Measurements from ENCODE around the gene NEDD4L. TPM values are rescaled to one million over a fixed set of nuclear protein-coding genes. Genes with fewer than 3 reads are reported as not detected.
A peak's percentile ranks its signal among the peaks of the same experiment; 100 is the strongest.

The NEDD4L gene
- total RNA-seq, 8 experiments from 2014 or later, result 51.2 to 394 (median 65.0) TPM

GRCh38 chr18:58305792-58306191 lies 261.8 kb downstream of the NEDD4L start:
- Histone ChIP-seq H3K27ac (no peak overlapping the region), H3K4me1 (replicated peaks in 1 of 2) (no peaks in the 10 kb centered on the region), H3K4me3 (no peak overlapping the region)
- in situ Hi-C loops (cut with MboI; ENCODE audit: low pct_unique_long_range_greater_than_20kb in 2 of 9, low sequenced_read_pairs in 9 of 9, unreplicated experiment in 9 of 9), result no loop called here
- no peak for ATAC-seq (replicated peaks in 6 of 8)
- WGBS, 10 experiments, result 50 to 100% (median 100%) methylated on average over 1 to 3 of the region's 3 CpGs; no CpG with 5 or more reads in 1 of the 10 experiments

GRCh38 chr18:58307441-58307840 lies 263.4 kb downstream of the NEDD4L start:
- peak in 1 of 8 experiments; percentile 20 for ATAC-seq (replicated peaks in 6 of 8)
- H3K4me1 ChIP-seq (replicated peaks in 1 of 2), result no peaks in the 10 kb centered on the region
- H3K4me3 ChIP-seq, result no peak overlapping the region
- no peak overlapping the region for H3K27ac ChIP-seq
- WGBS, 10 experiments, result 8 to 100% (median 84%) methylated on average over 1 to 3 of the region's 3 CpGs
- in situ Hi-C loops (cut with MboI; ENCODE audit: low pct_unique_long_range_greater_than_20kb in 2 of 9, low sequenced_read_pairs in 9 of 9, unreplicated experiment in 9 of 9), result no loop called here

- Histone ChIP-seq H3K4me1 (replicated peaks in 1 of 2) (no peaks in the 10 kb centered on the region), H3K27ac (no peak overlapping the region), H3K4me3 (no peak overlapping the region)
- ATAC-seq (replicated peaks in 6 of 8), result peak in 1 of 8 experiments; percentile 51
- in situ Hi-C loops (cut with MboI; ENCODE audit: low pct_unique_long_range_greater_than_20kb in 2 of 9, low sequenced_read_pairs in 9 of 9, unreplicated experiment in 9 of 9), result no loop called here
- 50 to 100% (median 60%) methylated on average over 1 to 4 of the region's 8 CpGs; no CpG with 5 or more reads in 5 of the 10 experiments for whole genome bisulfite sequencing, 10 experiments
These were observed 264.4 kb downstream of the NEDD4L start for GRCh38 chr18:58308463-58308862.

DNA sequence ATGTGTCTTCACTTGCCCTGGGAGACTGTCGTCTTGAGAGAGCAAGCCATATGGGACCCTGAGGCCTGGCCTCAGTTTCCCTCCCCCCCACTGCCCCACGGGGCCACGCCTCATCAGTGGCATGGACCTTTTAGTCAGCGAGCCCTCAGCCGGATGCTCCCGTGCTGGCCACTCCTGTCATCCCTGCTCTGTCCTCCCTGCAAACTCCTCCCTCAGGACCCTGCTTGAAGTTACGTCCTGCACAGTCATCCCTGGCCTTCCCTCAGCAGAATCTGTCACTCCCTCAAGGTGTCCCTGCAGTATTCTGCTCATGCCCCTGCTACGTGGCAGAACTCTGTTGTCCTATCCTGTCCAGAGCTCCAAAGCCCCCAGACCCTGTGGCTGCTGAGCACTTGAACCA lies 265.1 kb downstream of the NEDD4L start:
- Histone ChIP-seq H3K27ac (no peak overlapping the region), H3K4me3 (no peak overlapping the region), H3K4me1 (replicated peaks in 1 of 2) (peaks cover 0 to under 1% of the 10 kb centered on the region in 2 donors)
- in situ Hi-C loops (cut with MboI; ENCODE audit: low pct_unique_long_range_greater_than_20kb in 2 of 9, low sequenced_read_pairs in 9 of 9, unreplicated experiment in 9 of 9), result no loop called here
- ATAC-seq (replicated peaks in 6 of 8), result no peak
- 96 to 100% (median 100%) methylated on average over 1 to 7 of the region's 8 CpGs; no CpG with 5 or more reads in 7 of the 10 experiments for WGBS, 10 experiments

- Histone ChIP-seq H3K4me3 (no peak overlapping the region), H3K4me1 (replicated peaks in 1 of 2) (peaks cover 0 to 7% of the 10 kb centered on the region in 2 donors), H3K27ac (no peak overlapping the region)
- WGBS, 10 experiments, result 79 to 100% (median 92%) methylated on average over 1 to 7 of the region's 7 CpGs; no CpG with 5 or more reads in 4 of the 10 experiments
- in situ Hi-C loops (cut with MboI; ENCODE audit: low pct_unique_long_range_greater_than_20kb in 2 of 9, low sequenced_read_pairs in 9 of 9, unreplicated experiment in 9 of 9), result no loop called here
- ATAC-seq (replicated peaks in 6 of 8), result no peak
These were observed 265.7 kb downstream of the NEDD4L start for GRCh38 chr18:58309610-58310239.

GRCh38 chr18:58310517-58310916 lies 266.5 kb downstream of the NEDD4L start:
- Histone ChIP-seq H3K4me3 (no peak overlapping the region), H3K27ac (no peak overlapping the region), H3K4me1 (replicated peaks in 1 of 2) (peaks cover 0 to 15% of the 10 kb centered on the region in 2 donors)
- WGBS, 10 experiments, result 43 to 100% (median 79%) methylated on average over 1 to 7 of the region's 7 CpGs
- in situ Hi-C loops (cut with MboI; ENCODE audit: low pct_unique_long_range_greater_than_20kb in 2 of 9, low sequenced_read_pairs in 9 of 9, unreplicated experiment in 9 of 9), result no loop called here
- peak in 1 of 8 experiments; percentile 23 for ATAC-seq (replicated peaks in 6 of 8)

DNA sequence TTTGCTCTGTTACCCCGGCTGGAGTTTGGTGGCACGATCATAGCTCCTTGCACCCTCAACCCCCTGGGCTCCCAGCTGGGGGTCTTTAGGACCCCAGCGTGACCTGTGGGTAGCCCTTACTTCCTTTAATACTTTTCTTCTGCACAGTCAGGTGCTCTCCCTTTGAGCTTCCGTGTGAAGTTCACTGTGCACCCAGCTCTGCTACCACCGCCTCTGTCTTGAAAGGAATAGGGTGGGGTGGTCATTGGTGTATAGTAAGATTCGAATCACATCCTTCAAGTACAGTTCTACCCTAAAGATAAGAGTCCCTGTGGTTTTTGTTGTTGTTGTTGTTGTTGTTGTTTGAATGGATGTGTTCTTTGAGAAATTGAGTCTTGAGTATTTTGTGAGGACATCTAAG lies 267.4 kb downstream of the NEDD4L start:
- H3K4me1 ChIP-seq (replicated peaks in 1 of 2), result peaks cover 0 to 17% of the 10 kb centered on the region in 2 donors
- in situ Hi-C loops (cut with MboI; ENCODE audit: low pct_unique_long_range_greater_than_20kb in 2 of 9, low sequenced_read_pairs in 9 of 9, unreplicated experiment in 9 of 9), result no loop called here
- 67 to 100% (median 88%) methylated on average over 1 to 5 of the region's 6 CpGs; no CpG with 5 or more reads in 3 of the 10 experiments for WGBS, 10 experiments
- H3K27ac ChIP-seq, result no peak overlapping the region
- no peak overlapping the region for H3K4me3 ChIP-seq
- ATAC-seq (replicated peaks in 6 of 8), result no peak

- no peak for ATAC-seq (replicated peaks in 6 of 8)
- 40 to 83% (median 60%) methylated on average over 1 to 5 of the region's 5 CpGs; no CpG with 5 or more reads in 3 of the 10 experiments for WGBS, 10 experiments
- in situ Hi-C loops (cut with MboI; ENCODE audit: low pct_unique_long_range_greater_than_20kb in 2 of 9, low sequenced_read_pairs in 9 of 9, unreplicated experiment in 9 of 9), result no loop called here
- peaks cover 0 to 17% of the 10 kb centered on the region in 2 donors for H3K4me1 ChIP-seq (replicated peaks in 1 of 2)
- H3K4me3 ChIP-seq, result no peak overlapping the region
- H3K27ac ChIP-seq, result no peak overlapping the region
These were observed 269.5 kb downstream of the NEDD4L start for GRCh38 chr18:58313491-58314032.

- Histone ChIP-seq H3K4me3 (no peak overlapping the region), H3K4me1 (replicated peaks in 1 of 2) (peaks cover 0 to 17% of the 10 kb centered on the region in 2 donors), H3K27ac (no peak overlapping the region)
- WGBS, 10 experiments, result 0 to 86% (median 73%) methylated on average over 1 to 7 of the region's 7 CpGs; no CpG with 5 or more reads in 2 of the 10 experiments
- ATAC-seq (replicated peaks in 6 of 8), result peak in 7 of 8 experiments; percentile 92 to 99 (median 97)
- in situ Hi-C loops (cut with MboI; ENCODE audit: low pct_unique_long_range_greater_than_20kb in 2 of 9, low sequenced_read_pairs in 9 of 9, unreplicated experiment in 9 of 9), result no loop called here
These were observed 270.3 kb downstream of the NEDD4L start for GRCh38 chr18:58314284-58314683.

- Histone ChIP-seq H3K4me3 (no peak overlapping the region), H3K4me1 (replicated peaks in 1 of 2) (peaks cover 0 to 17% of the 10 kb centered on the region in 2 donors), H3K27ac (no peak overlapping the region)
- ATAC-seq (replicated peaks in 6 of 8), result no peak
- 84 to 100% (median 92%) methylated on average over 1 to 8 of the region's 8 CpGs for WGBS, 10 experiments
- in situ Hi-C loops (cut with MboI; ENCODE audit: low pct_unique_long_range_greater_than_20kb in 2 of 9, low sequenced_read_pairs in 9 of 9, unreplicated experiment in 9 of 9), result no loop called here
These were observed 271.0 kb downstream of the NEDD4L start for GRCh38 chr18:58315041-58315440.

DNA sequence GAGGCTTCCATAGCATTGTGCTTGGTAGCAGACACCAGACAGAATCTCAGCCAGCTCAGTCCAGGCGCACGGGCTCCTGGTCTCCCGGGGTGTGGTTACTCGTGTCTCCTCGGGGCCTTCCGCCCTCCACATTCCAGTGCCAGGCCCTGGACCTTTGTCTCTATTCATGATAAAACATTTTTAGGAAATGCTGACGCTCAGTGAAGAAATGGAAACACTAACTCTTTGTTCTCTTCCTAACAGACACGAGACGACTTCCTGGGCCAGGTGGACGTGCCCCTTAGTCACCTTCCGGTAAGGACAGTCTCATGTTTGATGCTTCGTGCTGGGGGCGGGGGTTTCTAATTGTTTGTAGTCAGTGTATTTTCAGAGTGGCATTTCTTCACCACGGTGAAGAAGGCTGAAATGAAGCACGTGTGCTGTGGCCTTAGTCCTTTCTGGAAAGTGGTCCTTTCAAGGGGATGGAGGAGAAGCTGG lies 271.8 kb downstream of the NEDD4L start:
- H3K27ac ChIP-seq, result no peak overlapping the region
- in situ Hi-C loops (cut with MboI; ENCODE audit: low pct_unique_long_range_greater_than_20kb in 2 of 9, low sequenced_read_pairs in 9 of 9, unreplicated experiment in 9 of 9), result no loop called here
- peak in 1 of 8 experiments; percentile 44 for ATAC-seq (replicated peaks in 6 of 8)
- WGBS, 10 experiments, result 80 to 100% (median 89%) methylated on average over 1 to 10 of the region's 15 CpGs; no CpG with 5 or more reads in 2 of the 10 experiments
- H3K4me1 ChIP-seq (replicated peaks in 1 of 2), result peaks cover 0 to 17% of the 10 kb centered on the region in 2 donors
- H3K4me3 ChIP-seq, result no peak overlapping the region

GRCh38 chr18:58316396-58317342 lies 272.6 kb downstream of the NEDD4L start:
- ATAC-seq (replicated peaks in 6 of 8), result no peak
- H3K4me3 ChIP-seq, result no peak overlapping the region
- H3K27ac ChIP-seq, result no peak overlapping the region
- WGBS, 10 experiments, result 75 to 100% (median 85%) methylated on average over 1 to 14 of the region's 16 CpGs
- in situ Hi-C loops (cut with MboI; ENCODE audit: low pct_unique_long_range_greater_than_20kb in 2 of 9, low sequenced_read_pairs in 9 of 9, unreplicated experiment in 9 of 9), result no loop called here
- H3K4me1 ChIP-seq (replicated peaks in 1 of 2), result peaks cover 0 to 17% of the 10 kb centered on the region in 2 donors

DNA sequence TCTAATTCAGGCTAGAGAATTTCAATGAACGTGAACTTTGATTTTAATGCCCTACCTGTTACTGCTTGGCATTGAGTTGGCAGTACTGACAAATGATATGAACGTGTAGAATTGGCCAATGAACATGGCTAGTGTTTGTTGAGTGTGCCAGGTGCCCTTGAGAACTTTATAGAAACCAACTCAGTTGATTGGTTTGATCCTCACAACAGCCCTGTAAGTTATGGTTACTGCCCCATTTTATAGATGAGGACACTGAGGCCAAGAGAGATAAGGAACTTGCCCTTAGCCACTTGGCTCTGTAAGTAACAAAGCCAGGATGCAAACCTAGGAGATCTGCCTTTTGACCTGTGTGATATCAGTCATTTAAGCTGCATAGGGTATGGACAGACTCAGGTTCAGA lies 275.7 kb downstream of the NEDD4L start:
- in situ Hi-C loops (cut with MboI; ENCODE audit: low pct_unique_long_range_greater_than_20kb in 2 of 9, low sequenced_read_pairs in 9 of 9, unreplicated experiment in 9 of 9), result no loop called here
- WGBS, 10 experiments, result 78 to 100% (median 100%) methylated on average over 1 to 2 of the region's 2 CpGs; no CpG with 5 or more reads in 2 of the 10 experiments
- Histone ChIP-seq H3K4me3 (no peak overlapping the region), H3K27ac (no peak overlapping the region), H3K4me1 (replicated peaks in 1 of 2) (peaks cover 0 to 10% of the 10 kb centered on the region in 2 donors)
- ATAC-seq (replicated peaks in 6 of 8), result no peak
